Measurements from ENCODE around the gene CD93.

DNA sequence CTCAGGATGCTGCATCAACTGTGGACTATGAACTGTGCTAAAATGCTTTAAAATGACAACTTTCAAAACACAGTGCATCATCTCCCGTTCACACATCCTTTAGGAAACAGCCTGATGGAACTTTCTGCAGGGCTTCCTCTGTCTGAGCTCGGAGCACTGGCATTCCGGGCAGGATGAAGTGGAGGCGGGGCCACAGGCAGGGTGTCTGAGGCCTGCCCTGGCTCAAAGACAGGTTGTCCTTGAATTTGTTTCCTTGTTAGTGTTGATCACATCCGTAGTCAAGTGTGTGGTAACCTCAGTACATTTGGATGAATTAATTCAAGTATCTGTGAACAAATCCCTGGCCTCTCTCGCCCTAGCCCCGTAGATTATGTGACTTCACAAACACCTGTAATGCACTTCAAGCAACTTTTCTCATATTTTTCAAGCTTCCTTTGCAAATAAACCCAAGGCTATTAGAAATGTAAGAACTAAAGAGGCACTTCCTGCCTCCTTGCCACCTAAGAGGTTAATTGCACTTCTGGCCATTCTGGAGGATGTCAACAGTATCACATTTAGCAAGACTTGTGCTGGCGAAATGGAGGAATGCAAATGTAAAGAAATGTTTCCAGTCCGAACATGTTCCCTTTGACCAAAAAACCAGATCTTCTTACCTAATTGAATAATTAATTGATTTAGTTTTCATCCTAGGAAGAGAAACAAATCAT is 3.1 kb downstream of the CD93 start:
- TF ChIP-seq, protein P1, sequence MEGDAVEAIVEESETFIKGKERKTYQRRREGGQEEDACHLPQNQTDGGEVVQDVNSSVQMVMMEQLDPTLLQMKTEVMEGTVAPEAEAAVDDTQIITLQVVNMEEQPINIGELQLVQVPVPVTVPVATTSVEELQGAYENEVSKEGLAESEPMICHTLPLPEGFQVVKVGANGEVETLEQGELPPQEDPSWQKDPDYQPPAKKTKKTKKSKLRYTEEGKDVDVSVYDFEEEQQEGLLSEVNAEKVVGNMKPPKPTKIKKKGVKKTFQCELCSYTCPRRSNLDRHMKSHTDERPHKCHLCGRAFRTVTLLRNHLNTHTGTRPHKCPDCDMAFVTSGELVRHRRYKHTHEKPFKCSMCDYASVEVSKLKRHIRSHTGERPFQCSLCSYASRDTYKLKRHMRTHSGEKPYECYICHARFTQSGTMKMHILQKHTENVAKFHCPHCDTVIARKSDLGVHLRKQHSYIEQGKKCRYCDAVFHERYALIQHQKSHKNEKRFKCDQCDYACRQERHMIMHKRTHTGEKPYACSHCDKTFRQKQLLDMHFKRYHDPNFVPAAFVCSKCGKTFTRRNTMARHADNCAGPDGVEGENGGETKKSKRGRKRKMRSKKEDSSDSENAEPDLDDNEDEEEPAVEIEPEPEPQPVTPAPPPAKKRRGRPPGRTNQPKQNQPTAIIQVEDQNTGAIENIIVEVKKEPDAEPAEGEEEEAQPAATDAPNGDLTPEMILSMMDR (IDR thresholded peaks at IDR 0.05), result no peak
- TF ChIP-seq POLR2A (IDR thresholded peaks at IDR 0.05), result no peak
